G401.6 (cell line): ENCODE results near the gene PIAS3.

Source experiments
- FAIRE-seq: peaks from 2 replicates; lab custom pipeline; 2012; peaks lifted over from hg19 to GRCh38; lab: Jason Lieb, UNC

The PIAS3 gene

GRCh38 chr1:145858901-145859490, at the start of gene PIAS3:
Gene PIAS3 (minus strand): TSS chr1:145859081. CDS start chr1:145858990, 91 bp downstream.
- peak; percentile 85 for FAIRE-seq

GRCh38 chr1:145908653-145909052, 49.8 kb upstream of the PIAS3 start:
- no peak for FAIRE-seq

GRCh38 chr1:145906954-145907753, 48.3 kb upstream of the PIAS3 start:
- FAIRE-seq, result no peak

- no peak for FAIRE-seq
These were observed 42.6 kb upstream of the PIAS3 start for GRCh38 chr1:145901312-145902021.

GRCh38 chr1:145898756-145899155, 39.9 kb upstream of the PIAS3 start:
- FAIRE-seq, result no peak

GRCh38 chr1:145897969-145898368, 39.1 kb upstream of the PIAS3 start:
- FAIRE-seq, result no peak

- no peak for FAIRE-seq
These were observed 36.6 kb upstream of the PIAS3 start for GRCh38 chr1:145895471-145895870.

- no peak for FAIRE-seq
These were observed 34.6 kb upstream of the PIAS3 start for GRCh38 chr1:145893306-145894055.

- FAIRE-seq, result no peak
These were observed 33.7 kb upstream of the PIAS3 start for GRCh38 chr1:145892486-145893087.

- FAIRE-seq, result peak; percentile 97
These were observed 33.0 kb upstream of the PIAS3 start for GRCh38 chr1:145891587-145892485.

- no peak for FAIRE-seq
These were observed 32.3 kb upstream of the PIAS3 start for GRCh38 chr1:145891143-145891542.

- FAIRE-seq, result no peak
These were observed 30.8 kb upstream of the PIAS3 start for GRCh38 chr1:145889722-145890121.

- no peak for FAIRE-seq
These were observed 28.8 kb upstream of the PIAS3 start for GRCh38 chr1:145887631-145888030.

GRCh38 chr1:145886816-145887215, 27.9 kb upstream of the PIAS3 start:
- no peak for FAIRE-seq

- no peak for FAIRE-seq
These were observed 27.5 kb upstream of the PIAS3 start for GRCh38 chr1:145886390-145886789.

- FAIRE-seq, result no peak
These were observed 26.9 kb upstream of the PIAS3 start, which contains the start of gene ANKRD35 for GRCh38 chr1:145885738-145886287. Gene ANKRD35 (minus strand): TSS chr1:145885866. CDS start chr1:145885758, 108 bp downstream.

- FAIRE-seq, result no peak
These were observed 25.8 kb upstream of the PIAS3 start for GRCh38 chr1:145884675-145885074.

- FAIRE-seq, result no peak
These were observed 20.9 kb upstream of the PIAS3 start for GRCh38 chr1:145879775-145880174.

GRCh38 chr1:145878724-145879123, 19.8 kb upstream of the PIAS3 start:
- FAIRE-seq, result no peak

- FAIRE-seq, result no peak
These were observed 19.1 kb upstream of the PIAS3 start for GRCh38 chr1:145877923-145878486.
